Measurements from ENCODE around the gene HIP1.
"Not testable (repeated sequence)": the region's sequence is repeated elsewhere in the genome, so short reads cannot be mapped to it uniquely, and the experiment has no call there.

Gene HIP1

GRCh38 chr7:75738975-75739795 lies 444 bp upstream of the HIP1 start:
- DNase-seq: peak; percentile 99 to 100 (median 100)

GRCh38 chr7:75737856-75738603 lies 711 bp downstream of the HIP1 start:
- peak in 3 of 4 experiments; percentile 19 to 35 (median 26) for DNase-seq

GRCh38 chr7:75735581-75736350 lies 3.0 kb downstream of the HIP1 start:
- DNase-seq: no peak

- no peak for DNase-seq
These were observed 3.9 kb downstream of the HIP1 start for GRCh38 chr7:75734586-75735458.

GRCh38 chr7:75732764-75733630 lies 5.7 kb downstream of the HIP1 start:
- DNase-seq: no peak

- DNase-seq: no peak
These were observed 6.7 kb downstream of the HIP1 start for GRCh38 chr7:75732016-75732521.

GRCh38 chr7:75729851-75730274 lies 8.9 kb downstream of the HIP1 start:
- DNase-seq: peak in 2 of 4 experiments; percentile 16 to 24

- peak in 1 of 4 experiments; percentile 13 for DNase-seq
These were observed 10.7 kb downstream of the HIP1 start for GRCh38 chr7:75727881-75728593.

- not testable (repeated sequence) for DNase-seq
These were observed 11.4 kb downstream of the HIP1 start for GRCh38 chr7:75727351-75727750.

- peak in 1 of 4 experiments; percentile 47 for DNase-seq
These were observed 13.4 kb downstream of the HIP1 start for GRCh38 chr7:75725306-75725705.

GRCh38 chr7:75723444-75723843 lies 15.3 kb downstream of the HIP1 start:
- DNase-seq: no peak

- no peak for DNase-seq
These were observed 16.4 kb downstream of the HIP1 start for GRCh38 chr7:75722373-75722772.

- not testable (repeated sequence) for DNase-seq
These were observed 16.8 kb downstream of the HIP1 start for GRCh38 chr7:75721922-75722321.

GRCh38 chr7:75721426-75721825 lies 17.3 kb downstream of the HIP1 start:
- no peak for DNase-seq

GRCh38 chr7:75719626-75720025 lies 19.1 kb downstream of the HIP1 start:
- no peak for DNase-seq

GRCh38 chr7:75718390-75719031 lies 20.2 kb downstream of the HIP1 start:
- no peak for DNase-seq

- DNase-seq: not testable (repeated sequence)
These were observed 21.0 kb downstream of the HIP1 start for GRCh38 chr7:75717746-75718145.

GRCh38 chr7:75716992-75717626 lies 21.6 kb downstream of the HIP1 start:
- no peak for DNase-seq

- no peak for DNase-seq
These were observed 22.9 kb downstream of the HIP1 start for GRCh38 chr7:75715864-75716263.

Data from suppressor macrophage (primary cell).